Omental fat pad (tissue), 4 donors: ENCODE measurements around the gene NCOA5. TPM values are rescaled to one million over a fixed set of nuclear protein-coding genes. Genes with fewer than 3 reads are reported as not detected.

Source experiments
- ATAC-seq: fragments of 150-250 bp; one replicate; pipeline ENCODE4 v1.9.1; 2016; ENCODE audit warnings: mild to moderate bottlenecking, moderate library complexity; ENCODE audit not compliant: low FRiP score
- DNase-seq: peaks from one replicate; pipeline ENCODE4 v3.0.0-alpha.2; 2019; ENCODE audit warnings: low spot score
- total RNA-seq, 4 donors: library from RNA; depleted of rRNA; stranded (reverse); fragments of >200 nt; gene quantifications; one replicate each; pipeline ENCODE4 v1.1.0, GENCODE V29; 2016
- TF ChIP-seq, protein P1 (sequence below), 3 donors: fragments of 450-650 bp; IDR thresholded peaks; one replicate each; pipeline ENCODE4 v1.5.1; 2016 to 2017; ENCODE audit warnings: antibody characterized with exemption in 3 of 3, mild to moderate bottlenecking in 3 of 3, moderate library complexity in 2 of 3

NCOA5 gene
- total RNA-seq: 10 to 100 TPM; 19.3 to 41.1 (median 23.2) TPM

GRCh38 chr20:46089417-46090388 is at the start of gene NCOA5:
Gene NCOA5, minus strand, starts transcription at chr20:46089962. Its CDS starts 10,538 bp downstream, at chr20:46079424.
- TF ChIP-seq, protein P1, sequence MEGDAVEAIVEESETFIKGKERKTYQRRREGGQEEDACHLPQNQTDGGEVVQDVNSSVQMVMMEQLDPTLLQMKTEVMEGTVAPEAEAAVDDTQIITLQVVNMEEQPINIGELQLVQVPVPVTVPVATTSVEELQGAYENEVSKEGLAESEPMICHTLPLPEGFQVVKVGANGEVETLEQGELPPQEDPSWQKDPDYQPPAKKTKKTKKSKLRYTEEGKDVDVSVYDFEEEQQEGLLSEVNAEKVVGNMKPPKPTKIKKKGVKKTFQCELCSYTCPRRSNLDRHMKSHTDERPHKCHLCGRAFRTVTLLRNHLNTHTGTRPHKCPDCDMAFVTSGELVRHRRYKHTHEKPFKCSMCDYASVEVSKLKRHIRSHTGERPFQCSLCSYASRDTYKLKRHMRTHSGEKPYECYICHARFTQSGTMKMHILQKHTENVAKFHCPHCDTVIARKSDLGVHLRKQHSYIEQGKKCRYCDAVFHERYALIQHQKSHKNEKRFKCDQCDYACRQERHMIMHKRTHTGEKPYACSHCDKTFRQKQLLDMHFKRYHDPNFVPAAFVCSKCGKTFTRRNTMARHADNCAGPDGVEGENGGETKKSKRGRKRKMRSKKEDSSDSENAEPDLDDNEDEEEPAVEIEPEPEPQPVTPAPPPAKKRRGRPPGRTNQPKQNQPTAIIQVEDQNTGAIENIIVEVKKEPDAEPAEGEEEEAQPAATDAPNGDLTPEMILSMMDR (IDR thresholded peaks at IDR 0.05): no peak
- peak; percentile 98 for ATAC-seq

GRCh38 chr20:46139266-46139889 is 49.6 kb upstream of the NCOA5 start:
- DNase-seq (no peak), ATAC-seq (peak; percentile 31)
- TF ChIP-seq, protein P1 (IDR thresholded peaks at IDR 0.05): no peak

More at GRCh38 chr20:46089417-46090388, at the start of gene NCOA5:
- peak; percentile 85 for DNase-seq

GRCh38 chr20:46137816-46138215 is 48.1 kb upstream of the NCOA5 start:
- TF ChIP-seq, protein P1 (IDR thresholded peaks at IDR 0.05): no peak
- DNase-seq (no peak), ATAC-seq (no peak)

DNA sequence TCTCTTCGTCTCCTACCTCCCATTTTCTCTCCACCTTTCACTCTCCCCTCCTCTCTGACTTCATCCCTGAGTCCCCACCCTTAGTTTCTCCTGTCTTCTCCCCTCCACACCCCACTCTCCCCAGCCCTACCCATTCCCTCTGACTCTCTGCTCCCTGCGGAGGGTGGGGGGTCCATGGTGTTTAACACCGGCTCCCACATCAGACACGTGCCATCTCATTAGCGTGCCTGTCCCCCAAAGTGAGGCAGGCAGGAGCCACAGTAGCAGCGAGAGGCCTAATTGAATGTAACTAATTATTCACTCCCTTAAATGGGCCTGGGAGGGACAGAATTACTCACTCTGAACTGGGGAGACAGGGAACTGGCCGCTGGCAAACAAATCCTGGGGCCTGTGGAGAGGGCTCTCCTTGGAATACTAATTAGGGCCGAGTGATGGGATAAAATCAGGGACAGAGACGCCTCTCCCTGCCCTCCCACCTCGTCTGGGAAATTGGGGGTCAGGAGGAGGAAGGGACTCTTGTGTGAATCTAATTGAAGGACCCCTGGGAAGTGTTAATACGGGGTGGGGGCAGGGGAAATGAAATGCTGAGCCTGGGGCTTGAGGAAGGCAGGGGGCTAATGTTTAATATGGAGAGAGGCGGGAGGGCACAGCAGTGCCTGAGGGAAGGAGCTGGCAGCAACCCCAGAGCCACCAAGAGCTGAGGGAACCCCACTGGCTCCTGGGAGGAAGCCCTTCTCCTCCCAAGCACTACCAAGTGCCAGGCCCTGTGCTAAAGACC is 46.3 kb upstream of the NCOA5 start:
- ATAC-seq: no peak
- DNase-seq: no peak

DNA sequence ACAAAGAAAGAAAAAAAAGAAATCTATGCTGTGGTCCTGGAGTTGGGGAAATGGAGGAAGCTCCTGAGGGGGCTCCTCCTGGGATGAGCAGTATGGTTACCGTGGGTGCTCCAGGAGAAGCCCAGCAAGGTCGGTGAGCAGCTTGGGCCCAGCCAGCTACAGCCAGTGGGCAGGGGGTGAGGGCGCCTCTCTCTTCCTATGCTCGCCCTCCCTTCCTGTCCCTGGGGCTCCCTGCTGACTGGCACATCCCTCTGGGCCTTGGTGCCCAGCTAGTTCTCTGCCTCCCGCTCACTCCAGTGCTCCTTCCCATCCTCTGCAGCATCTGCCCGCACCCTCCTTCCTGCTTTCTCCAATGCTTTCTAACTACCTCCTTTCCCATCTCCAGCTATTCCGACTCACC is 45.0 kb upstream of the NCOA5 start:
- no peak for ATAC-seq
- DNase-seq: no peak
- TF ChIP-seq, protein P1 (IDR thresholded peaks at IDR 0.05): no peak

More for the DNA sequence above, 46.3 kb upstream of the NCOA5 start:
- TF ChIP-seq, protein P1 (IDR thresholded peaks at IDR 0.05): no peak

- DNase-seq (no peak), ATAC-seq (no peak)
- TF ChIP-seq, protein P1 (IDR thresholded peaks at IDR 0.05): no peak
Observed at GRCh38 chr20:46133886-46134654, 44.3 kb upstream of the NCOA5 start.
